B cell (primary cell): Measurements from ENCODE around the gene MYCN. TPM values are rescaled to one million over a fixed set of nuclear protein-coding genes. Genes with fewer than 3 reads are reported as not detected.

Source experiments
- ATAC-seq: fragments of 200-7000 bp; cut with Tn5 transposase; one replicate; pipeline ENCODE4 v1.10.0; 2021; ENCODE audit warnings: low read depth, mild to moderate bottlenecking, moderate number of reproducible peaks, moderate library complexity
- CTCF ChIA-PET: fragments of 350-600 bp; sonication (Branson Sonifier 250); formaldehyde crosslinking; loops from one replicate; lab custom pipeline; 2021; ENCODE audit warnings: antibody characterized with exemption, inconsistent platforms; lab: Charles Lee
- POLR2A ChIA-PET: fragments of 350-600 bp; sonication (Branson Sonifier 250); formaldehyde crosslinking; loops from one replicate; lab custom pipeline; 2021; ENCODE audit warnings: antibody characterized with exemption; lab: Charles Lee
- DNase-seq: peaks from one replicate; pipeline ENCODE4 v3.0.0; 2013
- H2AFZ ChIP-seq: 2 replicates; pipeline ENCODE4 v1.6.1; 2012; ENCODE audit warnings: mild to moderate bottlenecking, low read depth, low read length; ENCODE audit not compliant: insufficient read depth, poor library complexity, severe bottlenecking
- H3K27ac ChIP-seq, 2 donors: 1 replicate in 1 of 2; 2 replicates in 1 of 2; pipeline ENCODE4 v1.5.1; 2012 to 2013; ENCODE audit warnings: low read length in 2 of 2, mild to moderate bottlenecking in 2 of 2, moderate library complexity in 1 of 2
- H3K27me3 ChIP-seq, 4 experiments: fragments of 200-600 bp in 1 of 4; sonication (generic) in 1 of 4; replicated peaks in 1 of 4; 1 replicate in 2 of 4; 2 replicates in 2 of 4; pipeline versions ENCODE4 v1.6.1 to v1.7.0; 2013 to 2016; ENCODE audit warnings: low read length in 3 of 4, mild to moderate bottlenecking in 2 of 4, mixed read lengths in 1 of 4, moderate library complexity in 1 of 4; ENCODE audit not compliant: insufficient read depth in 4 of 4, control insufficient read depth in 3 of 4; ENCODE audit errors: control extremely low read depth in 1 of 4
- H3K36me3 ChIP-seq, 2 experiments: replicated peaks in 1 of 2; 1 replicate in 1 of 2; 2 replicates in 1 of 2; pipeline versions ENCODE4 v1.6.1 to v1.7.1; 2013; ENCODE audit warnings: low read length in 1 of 2; ENCODE audit not compliant: insufficient read depth in 2 of 2, control insufficient read depth in 1 of 2; ENCODE audit errors: control extremely low read depth in 1 of 2, extremely low read depth in 1 of 2
- H3K4me1 ChIP-seq, 2 donors: fragments of 200-600 bp in 1 of 2; sonication (generic) in 1 of 2; 1 replicate in 1 of 2; 2 replicates in 1 of 2; pipeline versions ENCODE4 v1.5.1 to v1.6.1; 2013 to 2017; ENCODE audit warnings: low read length in 2 of 2; ENCODE audit not compliant: control insufficient read depth in 2 of 2, insufficient read depth in 2 of 2
- H3K4me2 ChIP-seq: replicated peaks from 2 replicates; pipeline ENCODE3; 2012; ENCODE audit warnings: mild to moderate bottlenecking, low read depth, low read length; ENCODE audit not compliant: poor library complexity, severe bottlenecking
- H3K4me3 ChIP-seq, 5 experiments: fragments of 200-600 bp in 1 of 5; sonication (generic) in 1 of 5; 1 replicate in 3 of 5; 2 replicates in 2 of 5; pipeline versions ENCODE4 v1.5.1 to v1.7.0; 2011 to 2016; ENCODE audit warnings: low read length in 4 of 5, mild to moderate bottlenecking in 4 of 5, low read depth in 2 of 5, control low read depth in 1 of 5, moderate library complexity in 1 of 5; ENCODE audit not compliant: insufficient read depth in 1 of 5; ENCODE audit errors: control extremely low read depth in 1 of 5, extremely low read depth in 1 of 5
- H3K79me2 ChIP-seq: fragments of 200-600 bp; sonication (generic); one replicate; pipeline ENCODE4 v1.6.0; 2016; ENCODE audit warnings: low read length; ENCODE audit not compliant: control insufficient read depth, insufficient read depth
- H3K9ac ChIP-seq: fragments of 200-600 bp; sonication (generic); 2 replicates; pipeline ENCODE4 v1.6.1; 2017; ENCODE audit warnings: mild to moderate bottlenecking, low read length, moderate library complexity
- H3K9me3 ChIP-seq, 3 donors: one replicate each; pipeline versions ENCODE4 v1.6.1 to v1.7.1; 2013; ENCODE audit warnings: low read length in 2 of 3; ENCODE audit not compliant: control insufficient read depth in 2 of 3, insufficient read depth in 1 of 3; ENCODE audit errors: control extremely low read depth in 1 of 3
- H4K20me1 ChIP-seq: 2 replicates; pipeline ENCODE4 v1.6.0; 2012; ENCODE audit warnings: mild to moderate bottlenecking, low read length; ENCODE audit not compliant: insufficient read depth, control insufficient read depth, poor library complexity, severe bottlenecking
- H3K27ac Mint-ChIP-seq: one replicate; pipeline ENCODE4 v1.8.0; 2021; ENCODE audit warnings: mixed read lengths
- H3K27me3 Mint-ChIP-seq: one replicate; pipeline ENCODE4 v1.8.0; 2021; ENCODE audit warnings: mixed read lengths
- H3K4me1 Mint-ChIP-seq: one replicate; pipeline ENCODE4 v1.8.0; 2021; ENCODE audit warnings: mixed read lengths
- H3K4me3 Mint-ChIP-seq: one replicate; pipeline ENCODE4 v1.8.0; 2021; ENCODE audit warnings: mixed read lengths
- H3K9me3 Mint-ChIP-seq: one replicate; pipeline ENCODE4 v1.8.0; 2022; ENCODE audit warnings: mixed read lengths; ENCODE audit not compliant: insufficient read depth
- EZH2 ChIP-seq: IDR thresholded peaks from 2 replicates; pipeline ENCODE4 v1.6.1; 2012; ENCODE audit warnings: borderline replicate concordance, low read depth, mild to moderate bottlenecking, moderate library complexity, low read length; ENCODE audit not compliant: insufficient read depth, poor library complexity, severe bottlenecking
- WGBS: methylation state at CpG from one replicate; pipeline ENCODE4 v1.1.5; 2013; ENCODE audit warnings: missing lambda C conversion rate; ENCODE audit not compliant: insufficient coverage; 5-methylcytosine and 5-hydroxymethylcytosine counted together
- intact Hi-C: fragments of 100-400 bp; cut with micrococcal nuclease; formaldehyde crosslinking; loops from one replicate; pipeline ENCODE4 v1.10.0; 2022
- polyA plus RNA-seq: library from polyadenylated mRNA; depleted of rRNA; stranded (reverse); fragments of >200 nt; gene quantifications from 2 replicates; pipeline ENCODE4 v1.2.3, GENCODE V29; 2012
- total RNA-seq, 2 donors: library from RNA; stranded (reverse); fragments of 120-200 nt in 1 of 2; gene quantifications; 1 replicate in 1 of 2; 2 replicates in 1 of 2; pipeline versions ENCODE4 v1.2.3 to v1.2.4, GENCODE V29; 2013 to 2022
- TF ChIP-seq, protein P1 (sequence below): fragments of 200-600 bp; IDR thresholded peaks from one replicate; pipeline ENCODE4 v1.8.0; 2022; ENCODE audit warnings: antibody characterized with exemption, mild to moderate bottlenecking

MYCN gene
- total and polyA plus RNA-seq, 2 donors (not counting 1 experiment from before 2014, with no cell fraction given): not detected

DNA sequence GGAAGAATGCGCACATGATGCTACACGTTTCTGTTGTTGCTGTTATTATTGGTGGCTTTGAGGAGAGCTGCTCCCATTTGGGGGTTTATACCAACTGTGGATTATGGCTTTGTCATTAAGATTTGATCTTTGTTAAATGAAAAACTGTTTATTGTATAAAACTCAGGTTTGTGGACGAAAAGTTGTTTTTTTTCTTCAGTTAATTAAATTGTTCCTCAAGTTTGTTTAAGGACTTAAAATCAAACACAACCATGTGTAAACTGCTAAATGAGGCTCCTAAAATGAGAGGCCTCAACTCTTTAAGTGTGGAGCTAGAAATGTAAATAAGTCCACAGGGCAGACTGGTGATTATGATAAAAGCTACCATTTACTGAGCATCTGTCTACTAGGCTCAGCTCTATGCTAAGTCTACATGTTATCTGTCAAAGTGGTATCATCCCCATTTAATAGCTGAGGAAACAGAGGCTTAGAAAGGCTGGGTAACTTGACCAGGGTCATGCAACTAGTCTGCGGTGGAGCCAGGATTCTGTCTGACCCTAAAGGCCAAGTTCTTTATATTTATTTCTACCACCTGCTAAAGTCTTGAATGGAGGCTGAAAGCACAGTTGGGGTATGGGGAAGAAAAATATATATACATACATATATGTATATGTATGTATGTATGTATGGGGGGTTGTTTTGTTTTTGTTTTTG lies 4.1 kb downstream of the MYCN start:
- H3K27me3 Mint-ChIP-seq: peaks cover 48% of the 10 kb centered on the region
- H3K9me3 Mint-ChIP-seq: no peaks in the 10 kb centered on the region
- POLR2A ChIA-PET: no interaction called here
- ATAC-seq (no peak), DNase-seq (no peak)
- WGBS: 20% methylated on average over 1 of the region's 4 CpGs
- Histone ChIP-seq H3K27me3 (peaks cover 0 to 46% (median 16%) of the 10 kb centered on the region in 4 experiments), H3K27ac (no peak overlapping the region), H3K4me2 (no peak overlapping the region), H3K9me3 (no peaks in the 10 kb centered on the region), H2AFZ (no peak overlapping the region), H3K4me3 (no peak overlapping the region), H3K79me2 (no peaks in the 10 kb centered on the region), H3K4me1 (peaks cover 22 to 27% of the 10 kb centered on the region in 2 donors), H3K36me3 (no peaks in the 10 kb centered on the region), H3K9ac (no peak overlapping the region), H4K20me1 (no peaks in the 10 kb centered on the region)
- peaks cover 22% of the 10 kb centered on the region for H3K4me1 Mint-ChIP-seq
- no peak overlapping the region for H3K27ac Mint-ChIP-seq
- TF ChIP-seq, protein P1, sequence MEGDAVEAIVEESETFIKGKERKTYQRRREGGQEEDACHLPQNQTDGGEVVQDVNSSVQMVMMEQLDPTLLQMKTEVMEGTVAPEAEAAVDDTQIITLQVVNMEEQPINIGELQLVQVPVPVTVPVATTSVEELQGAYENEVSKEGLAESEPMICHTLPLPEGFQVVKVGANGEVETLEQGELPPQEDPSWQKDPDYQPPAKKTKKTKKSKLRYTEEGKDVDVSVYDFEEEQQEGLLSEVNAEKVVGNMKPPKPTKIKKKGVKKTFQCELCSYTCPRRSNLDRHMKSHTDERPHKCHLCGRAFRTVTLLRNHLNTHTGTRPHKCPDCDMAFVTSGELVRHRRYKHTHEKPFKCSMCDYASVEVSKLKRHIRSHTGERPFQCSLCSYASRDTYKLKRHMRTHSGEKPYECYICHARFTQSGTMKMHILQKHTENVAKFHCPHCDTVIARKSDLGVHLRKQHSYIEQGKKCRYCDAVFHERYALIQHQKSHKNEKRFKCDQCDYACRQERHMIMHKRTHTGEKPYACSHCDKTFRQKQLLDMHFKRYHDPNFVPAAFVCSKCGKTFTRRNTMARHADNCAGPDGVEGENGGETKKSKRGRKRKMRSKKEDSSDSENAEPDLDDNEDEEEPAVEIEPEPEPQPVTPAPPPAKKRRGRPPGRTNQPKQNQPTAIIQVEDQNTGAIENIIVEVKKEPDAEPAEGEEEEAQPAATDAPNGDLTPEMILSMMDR: no peak
- no peak for TF ChIP-seq EZH2
- CTCF ChIA-PET: no interaction called here
- intact Hi-C loops: no loop called here
- no peak overlapping the region for H3K4me3 Mint-ChIP-seq

- Histone ChIP-seq H3K4me1 (peaks cover 8 to 10% of the 10 kb centered on the region in 2 donors), H3K4me3 (no peak overlapping the region), H3K79me2 (no peaks in the 10 kb centered on the region), H4K20me1 (no peaks in the 10 kb centered on the region), H3K4me2 (no peak overlapping the region), H2AFZ (no peak overlapping the region), H3K9me3 (no peaks in the 10 kb centered on the region), H3K36me3 (no peaks in the 10 kb centered on the region), H3K27ac (no peak overlapping the region), H3K27me3 (peaks cover 0 to 30% (median 12%) of the 10 kb centered on the region in 4 experiments), H3K9ac (no peak overlapping the region)
- POLR2A ChIA-PET: no interaction called here
- no peak for ATAC-seq
- Mint-ChIP-seq H3K27ac (no peak overlapping the region), H3K4me1 (peaks cover 15% of the 10 kb centered on the region), H3K9me3 (no peaks in the 10 kb centered on the region), H3K4me3 (no peak overlapping the region), H3K27me3 (peaks cover 42% of the 10 kb centered on the region)
- intact Hi-C loops: no loop called here
- WGBS: 91% methylated on average over 9 of the region's 17 CpGs
- TF ChIP-seq, protein P1: no peak
- no peak for TF ChIP-seq EZH2
- CTCF ChIA-PET: no interaction called here
- DNase-seq: no peak
These were observed 5.8 kb downstream of the MYCN start for GRCh38 chr2:15945909-15946705.
